Esophagus mucosa (tissue), 1 donor: ENCODE results near the gene PPP2R3B. TPM values are rescaled to one million over a fixed set of nuclear protein-coding genes. Genes with fewer than 3 reads are reported as not detected.
"Not testable (repeated sequence)": the region's sequence is repeated elsewhere in the genome, so short reads cannot be mapped to it uniquely, and the experiment has no call there.

ENCODE experiments used
- ATAC-seq: fragments of 200-7000 bp; cut with Tn5 transposase; one replicate; pipeline ENCODE4 v1.9.1; 2020
- total RNA-seq: library from RNA; stranded (reverse); gene quantifications from one replicate; pipeline ENCODE4 v1.2.4, GENCODE V29; 2023
- donor health status: DM: yes; HTN: yes; CAD: no.

PPP2R3B gene
- total RNA-seq, 1 donor from 2014 or later = 13.8 TPM

GRCh38 chrX:318068-318738, 68.5 kb downstream of the PPP2R3B start:
- ATAC-seq = peak; percentile 83

- ATAC-seq = no peak
Observed at GRCh38 chrX:317424-318067, 69.2 kb downstream of the PPP2R3B start.

GRCh38 chrX:316351-317325, 70.1 kb downstream of the PPP2R3B start:
- ATAC-seq = no peak

- no peak for ATAC-seq
Observed at GRCh38 chrX:314781-315595, 71.7 kb downstream of the PPP2R3B start.

GRCh38 chrX:314049-314448, 72.7 kb downstream of the PPP2R3B start:
- ATAC-seq = no peak

GRCh38 chrX:313546-313945, 73.2 kb downstream of the PPP2R3B start:
- no peak for ATAC-seq

GRCh38 chrX:312621-313331, 73.9 kb downstream of the PPP2R3B start:
- no peak for ATAC-seq

GRCh38 chrX:311156-312129, 75.3 kb downstream of the PPP2R3B start:
- ATAC-seq = peak; percentile 24

GRCh38 chrX:310621-311155, 76.0 kb downstream of the PPP2R3B start:
- ATAC-seq = no peak

GRCh38 chrX:308821-309520, 77.7 kb downstream of the PPP2R3B start:
- ATAC-seq = no peak

GRCh38 chrX:307261-308111, 79.2 kb downstream of the PPP2R3B start:
- peak; percentile 22 for ATAC-seq

- ATAC-seq = not testable (repeated sequence)
Observed at GRCh38 chrX:306614-307251, 80.0 kb downstream of the PPP2R3B start.

- not testable (repeated sequence) for ATAC-seq
Observed at GRCh38 chrX:305781-306613, 80.7 kb downstream of the PPP2R3B start.

- no peak for ATAC-seq
Observed at GRCh38 chrX:302975-303374, 83.7 kb downstream of the PPP2R3B start.

GRCh38 chrX:300334-300733, 86.4 kb downstream of the PPP2R3B start:
- ATAC-seq = peak; percentile 33

GRCh38 chrX:298993-299392, 87.7 kb downstream of the PPP2R3B start:
- peak; percentile 15 for ATAC-seq

GRCh38 chrX:295136-295535, 91.6 kb downstream of the PPP2R3B start:
- no peak for ATAC-seq
